Activated naive CD8-positive, alpha-beta T cell treated with anti-CD3 and anti-CD28 coated beads, Interleukin-2, amount 10 ng/mL, durations not matched to agents 7 days and 5 days (primary cell): Measurements from ENCODE around the gene PHYH. TPM values are rescaled to one million over a fixed set of nuclear protein-coding genes. Genes with fewer than 3 reads are reported as not detected.

Source experiments
- ATAC-seq: fragments of 150-1000 bp; cut with Tn5 transposase; one replicate; pipeline ENCODE4 v1.10.0; 2021; ENCODE audit warnings: low read depth, moderate library complexity
- POLR2A ChIA-PET: fragments of 350-600 bp; sonication (Branson Sonifier 250); formaldehyde crosslinking; loops from one replicate; lab custom pipeline; 2021; ENCODE audit warnings: antibody characterized with exemption; lab: Charles Lee
- DNase-seq: peaks from one replicate; pipeline ENCODE4 v3.0.0; 2021
- H3K27ac Mint-ChIP-seq: one replicate; pipeline ENCODE4 v1.8.0; 2022; ENCODE audit warnings: mild to moderate bottlenecking, mixed read lengths
- H3K27me3 Mint-ChIP-seq: one replicate; pipeline ENCODE4 v1.8.0; 2022; ENCODE audit warnings: mild to moderate bottlenecking, moderate library complexity, mixed read lengths
- H3K36me3 Mint-ChIP-seq: one replicate; pipeline ENCODE4 v1.8.0; 2021; ENCODE audit warnings: mild to moderate bottlenecking, mixed read lengths
- H3K4me1 Mint-ChIP-seq: one replicate; pipeline ENCODE4 v1.8.0; 2021; ENCODE audit warnings: mixed read lengths
- H3K4me3 Mint-ChIP-seq: one replicate; pipeline ENCODE4 v1.8.0; 2022; ENCODE audit warnings: mild to moderate bottlenecking, moderate library complexity, mixed read lengths
- H3K9me3 Mint-ChIP-seq: one replicate; pipeline ENCODE4 v1.8.0; 2021; ENCODE audit warnings: mixed read lengths
- total RNA-seq, 2 experiments: library from RNA; stranded (reverse); gene quantifications; one replicate each; pipeline ENCODE4 v1.2.3, GENCODE V29; 2021

The PHYH gene
- total RNA-seq, 2 experiments from 2014 or later, result 15.1 to 16.0 TPM

- Mint-ChIP-seq H3K4me3 (no peak overlapping the region), H3K36me3 (no peaks in the 10 kb centered on the region), H3K4me1 (no peaks in the 10 kb centered on the region), H3K27me3 (no peaks in the 10 kb centered on the region), H3K9me3 (no peaks in the 10 kb centered on the region), H3K27ac (no peak overlapping the region)
- POLR2A ChIA-PET, result interaction anchor here (0.6 kb wide), 1 partner anchor 57 kb away, joined by 3 read pairs; no protein-coding TSS in a partner anchor
- DNase-seq, result no peak
- ATAC-seq, result no peak
Observed at GRCh38 chr10:13311177-13311575, 11.3 kb upstream of the PHYH start.

GRCh38 chr10:13310518-13311176 lies 10.8 kb upstream of the PHYH start:
- Mint-ChIP-seq H3K27me3 (no peaks in the 10 kb centered on the region), H3K4me3 (no peak overlapping the region), H3K4me1 (no peaks in the 10 kb centered on the region), H3K27ac (no peak overlapping the region), H3K36me3 (no peaks in the 10 kb centered on the region), H3K9me3 (no peaks in the 10 kb centered on the region)
- ATAC-seq (no peak), DNase-seq (no peak)
- POLR2A ChIA-PET, result no interaction called here

GRCh38 chr10:13309792-13310191 lies 9.9 kb upstream of the PHYH start:
- H3K4me1 Mint-ChIP-seq, result no peaks in the 10 kb centered on the region
- POLR2A ChIA-PET, result no interaction called here
- H3K36me3 Mint-ChIP-seq, result no peaks in the 10 kb centered on the region
- no peak overlapping the region for H3K4me3 Mint-ChIP-seq
- no peaks in the 10 kb centered on the region for H3K27me3 Mint-ChIP-seq
- ATAC-seq (no peak), DNase-seq (no peak)
- H3K9me3 Mint-ChIP-seq, result no peaks in the 10 kb centered on the region
- H3K27ac Mint-ChIP-seq, result no peak overlapping the region

- H3K9me3 Mint-ChIP-seq, result no peaks in the 10 kb centered on the region
Observed at GRCh38 chr10:13308096-13308495, 8.2 kb upstream of the PHYH start.

GRCh38 chr10:13306103-13306502 lies 6.2 kb upstream of the PHYH start:
- POLR2A ChIA-PET, result no interaction called here
- Mint-ChIP-seq H3K9me3 (no peaks in the 10 kb centered on the region), H3K27me3 (no peaks in the 10 kb centered on the region), H3K27ac (no peak overlapping the region), H3K36me3 (no peaks in the 10 kb centered on the region), H3K4me1 (peaks cover 8% of the 10 kb centered on the region), H3K4me3 (no peak overlapping the region)
- DNase-seq (no peak), ATAC-seq (no peak)

More at GRCh38 chr10:13308096-13308495, 8.2 kb upstream of the PHYH start:
- Mint-ChIP-seq H3K27me3 (no peaks in the 10 kb centered on the region), H3K4me1 (no peaks in the 10 kb centered on the region), H3K4me3 (no peak overlapping the region), H3K27ac (no peak overlapping the region), H3K36me3 (no peaks in the 10 kb centered on the region)
- POLR2A ChIA-PET, result interaction anchor here (0.7 kb wide), 1 partner anchor 13 kb away, joined by 3 read pairs; no protein-coding TSS in a partner anchor
- DNase-seq (no peak), ATAC-seq (no peak)

GRCh38 chr10:13302821-13303555 lies 3.1 kb upstream of the PHYH start:
- no peak for DNase-seq
- Mint-ChIP-seq H3K9me3 (no peaks in the 10 kb centered on the region), H3K27ac (peak overlapping the region; percentile 100), H3K4me3 (peak overlapping the region; percentile 91), H3K27me3 (no peaks in the 10 kb centered on the region), H3K36me3 (no peaks in the 10 kb centered on the region), H3K4me1 (peaks cover 19% of the 10 kb centered on the region)
- POLR2A ChIA-PET, result interaction anchor here (0.7 to 5.1 kb wide), 15 partner anchors 13 to 1107 kb away, joined by 3 to 68 read pairs (median 4); partner anchors contain the start of genes CDC123, MCM10, NUDT5 and OPTN
- ATAC-seq, result no peak

- DNase-seq (no peak), ATAC-seq (no peak)
- no peaks in the 10 kb centered on the region for H3K36me3 Mint-ChIP-seq
- peak overlapping the region; percentile 67 for H3K27ac Mint-ChIP-seq
- H3K4me1 Mint-ChIP-seq, result peaks cover 19% of the 10 kb centered on the region
- H3K27me3 Mint-ChIP-seq, result no peaks in the 10 kb centered on the region
- POLR2A ChIA-PET, result interaction anchor here (0.6 to 5.1 kb wide), 3 partner anchors 20 to 1257 kb away, joined by 3 to 68 read pairs (median 3); partner anchors contain the start of genes SEPHS1 and UPF2
- H3K4me3 Mint-ChIP-seq, result peak overlapping the region; percentile 85
- no peaks in the 10 kb centered on the region for H3K9me3 Mint-ChIP-seq
Observed at GRCh38 chr10:13298748-13299436, 972 bp downstream of the PHYH start.

GRCh38 chr10:13296476-13296875 lies 3.4 kb downstream of the PHYH start:
- no peaks in the 10 kb centered on the region for H3K27me3 Mint-ChIP-seq

GRCh38 chr10:13294784-13295183 lies 5.1 kb downstream of the PHYH start:
- Mint-ChIP-seq H3K27me3 (no peaks in the 10 kb centered on the region), H3K4me1 (peaks cover 6% of the 10 kb centered on the region), H3K36me3 (peaks cover 4% of the 10 kb centered on the region), H3K9me3 (no peaks in the 10 kb centered on the region), H3K27ac (no peak overlapping the region), H3K4me3 (no peak overlapping the region)
- POLR2A ChIA-PET, result no interaction called here
- DNase-seq, result no peak
- no peak for ATAC-seq

More at GRCh38 chr10:13296476-13296875, 3.4 kb downstream of the PHYH start:
- Mint-ChIP-seq H3K27ac (no peak overlapping the region), H3K9me3 (no peaks in the 10 kb centered on the region), H3K4me3 (no peak overlapping the region), H3K4me1 (peaks cover 14% of the 10 kb centered on the region), H3K36me3 (peaks cover 2% of the 10 kb centered on the region)
- ATAC-seq (no peak), DNase-seq (no peak)
- POLR2A ChIA-PET, result no interaction called here

- no peaks in the 10 kb centered on the region for H3K9me3 Mint-ChIP-seq
- no peaks in the 10 kb centered on the region for H3K4me1 Mint-ChIP-seq
- peaks cover 9% of the 10 kb centered on the region for H3K36me3 Mint-ChIP-seq
- H3K4me3 Mint-ChIP-seq, result no peak overlapping the region
- POLR2A ChIA-PET, result no interaction called here
- H3K27me3 Mint-ChIP-seq, result no peaks in the 10 kb centered on the region
- DNase-seq (no peak), ATAC-seq (no peak)
- H3K27ac Mint-ChIP-seq, result no peak overlapping the region
Observed at GRCh38 chr10:13291821-13292773, 7.8 kb downstream of the PHYH start.

GRCh38 chr10:13291061-13291460 lies 8.8 kb downstream of the PHYH start:
- POLR2A ChIA-PET, result no interaction called here
- ATAC-seq (no peak), DNase-seq (no peak)
- Mint-ChIP-seq H3K27me3 (no peaks in the 10 kb centered on the region), H3K9me3 (no peaks in the 10 kb centered on the region), H3K36me3 (peaks cover 9% of the 10 kb centered on the region), H3K4me3 (no peak overlapping the region), H3K4me1 (no peaks in the 10 kb centered on the region), H3K27ac (no peak overlapping the region)

GRCh38 chr10:13284050-13284449 lies 15.8 kb downstream of the PHYH start:
- H3K27ac Mint-ChIP-seq, result no peak overlapping the region
- POLR2A ChIA-PET, result no interaction called here

More at GRCh38 chr10:13284050-13284449, 15.8 kb downstream of the PHYH start:
- ATAC-seq, result no peak
- H3K36me3 Mint-ChIP-seq, result peaks cover 7% of the 10 kb centered on the region
- H3K27me3 Mint-ChIP-seq, result no peaks in the 10 kb centered on the region
- DNase-seq, result no peak
- no peaks in the 10 kb centered on the region for H3K4me1 Mint-ChIP-seq
- H3K9me3 Mint-ChIP-seq, result no peaks in the 10 kb centered on the region
- no peak overlapping the region for H3K4me3 Mint-ChIP-seq
